DOHH2 (cell line): ENCODE results near the gene SH2D4B.

Experiments
- CTCF ChIP-seq: fragments of 200-600 bp; sonication (generic); IDR thresholded peaks from one replicate; pipeline ENCODE4 v1.5.1; 2014; ENCODE audit warnings: antibody characterized with exemption, mild to moderate bottlenecking, low read depth, low read length; ENCODE audit not compliant: poor library complexity, severe bottlenecking
- EZH2phosphoT487 ChIP-seq: fragments of 200-600 bp; sonication (generic); IDR thresholded peaks from 2 replicates; pipeline ENCODE4 v1.6.1; 2017; ENCODE audit warnings: borderline replicate concordance, mild to moderate bottlenecking, antibody characterized with exemption, low read length, moderate library complexity, mixed read lengths

GRCh38 chr10:80579181-80579763, 41.6 kb downstream of the SH2D4B start:
- TF ChIP-seq CTCF (no peak), EZH2phosphoT487 (no peak)
